GM18517 (cell line): ENCODE data around the gene TUBA3E.
"Not testable (repeated sequence)": the region's sequence is repeated elsewhere in the genome, so short reads cannot be mapped to it uniquely, and the experiment has no call there.

Experiments
- ATAC-seq: cut with Tn5 transposase; IDR thresholded peaks from one replicate; pipeline ENCODE4 v1.9.1; 2021; ENCODE audit warnings: mild to moderate bottlenecking, moderate library complexity; ENCODE audit not compliant: unreplicated experiment

The TUBA3E gene

DNA sequence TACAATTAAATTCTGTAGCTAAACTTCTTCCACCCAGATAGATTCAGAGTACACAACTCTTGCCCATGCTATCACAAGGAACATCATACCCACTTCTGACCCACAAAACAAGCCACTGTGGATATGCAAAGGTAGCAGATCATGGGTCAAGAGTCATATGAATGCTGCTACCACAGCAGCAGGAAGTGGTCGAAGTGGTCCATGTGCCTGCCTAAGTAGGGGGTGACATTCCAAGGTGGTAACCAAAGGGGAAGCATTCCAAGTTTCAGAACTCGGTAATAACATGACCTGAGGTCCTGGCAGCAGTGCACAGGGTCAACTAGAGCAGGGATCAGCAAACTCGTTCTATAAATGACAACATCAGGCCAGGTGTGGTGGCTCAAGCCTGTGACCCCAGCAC lies 5.8 kb downstream of the TUBA3E start:
- not testable (repeated sequence) for ATAC-seq

DNA sequence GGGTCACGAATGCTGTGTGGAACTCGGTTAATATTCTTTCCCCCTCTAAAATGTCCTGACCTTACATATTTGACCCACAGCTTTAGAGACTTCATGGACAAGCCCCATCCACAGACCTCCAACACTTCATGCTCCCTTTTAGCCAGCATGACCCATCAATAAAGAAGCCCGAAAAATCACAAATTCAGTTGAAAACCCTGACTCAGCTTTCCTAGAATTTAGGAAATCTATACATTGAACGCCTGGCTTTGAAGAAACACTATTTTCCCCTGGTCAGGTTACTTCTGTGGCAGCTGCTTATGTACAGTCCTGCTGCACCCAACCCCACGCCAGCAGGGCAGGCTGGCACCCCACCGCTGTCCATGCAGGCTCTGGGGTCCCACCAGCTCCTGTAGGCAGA lies 6.9 kb downstream of the TUBA3E start:
- not testable (repeated sequence) for ATAC-seq

DNA sequence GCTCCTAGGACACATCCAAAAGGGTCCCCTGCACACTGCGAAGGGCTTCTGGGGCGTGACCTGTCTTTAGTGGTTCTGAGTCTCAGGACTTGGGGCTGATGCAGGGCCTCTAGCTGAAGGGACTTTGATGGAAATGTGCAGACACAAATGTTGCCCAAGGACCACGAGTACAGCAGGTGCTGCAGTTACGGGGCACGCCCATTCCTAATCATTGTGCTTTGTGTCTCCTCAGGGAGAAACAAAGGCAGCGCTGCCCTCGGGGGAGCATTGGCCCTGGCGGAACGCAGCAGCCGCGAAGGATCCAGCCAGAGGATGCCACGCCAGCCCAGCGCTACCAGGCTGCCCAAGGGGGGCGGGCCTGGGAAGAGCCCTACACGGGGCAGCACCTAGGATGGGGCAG lies 8.0 kb downstream of the TUBA3E start:
- no peak for ATAC-seq

- not testable (repeated sequence) for ATAC-seq
Measured at GRCh38 chr2:130188958-130189357, 9.3 kb downstream of the TUBA3E start.

DNA sequence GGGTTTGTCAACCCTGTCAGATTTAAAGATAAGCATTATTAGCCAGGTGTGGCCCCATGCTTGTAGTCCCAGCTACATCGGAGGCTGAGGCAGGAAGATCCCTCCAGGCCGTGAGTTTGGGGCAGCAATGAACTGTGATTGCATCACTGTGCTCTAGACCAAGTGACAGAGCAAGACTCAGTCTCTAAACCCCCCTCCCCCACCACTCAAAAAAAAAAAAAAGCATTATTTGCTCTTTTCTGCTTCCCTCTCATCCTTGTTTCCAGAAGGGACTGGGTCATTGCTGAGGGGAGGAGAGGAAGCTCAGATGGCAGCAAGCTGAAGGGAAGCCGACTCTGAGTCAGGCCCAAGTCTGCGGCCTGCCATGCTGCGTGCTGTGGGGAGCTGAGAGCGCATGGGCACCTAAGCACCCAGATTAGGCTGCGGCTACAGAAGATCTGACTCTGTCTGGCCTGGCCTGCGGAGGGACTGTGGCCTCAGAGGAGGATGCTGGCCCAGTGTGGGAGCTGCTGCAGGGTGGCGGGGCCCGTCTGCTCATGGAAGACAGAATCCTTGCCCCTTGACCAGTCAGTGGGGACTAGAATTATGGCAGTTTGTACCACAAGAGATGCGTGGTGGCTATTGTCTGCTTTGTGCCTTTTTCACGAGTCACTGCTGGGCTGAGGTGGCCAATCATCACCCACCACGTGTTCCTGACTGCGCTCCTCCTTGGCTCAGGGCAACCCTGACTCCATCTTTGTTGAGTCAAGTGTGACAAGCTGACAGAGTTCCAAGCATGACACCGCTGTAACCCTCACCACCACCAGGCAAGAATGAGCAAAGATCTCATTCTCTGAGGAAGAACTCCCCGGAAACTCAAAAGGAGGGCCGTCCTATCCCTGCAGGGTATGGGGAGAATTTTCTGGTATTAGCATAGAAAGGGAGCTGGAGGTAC lies 10.1 kb downstream of the TUBA3E start:
- not testable (repeated sequence) for ATAC-seq

DNA sequence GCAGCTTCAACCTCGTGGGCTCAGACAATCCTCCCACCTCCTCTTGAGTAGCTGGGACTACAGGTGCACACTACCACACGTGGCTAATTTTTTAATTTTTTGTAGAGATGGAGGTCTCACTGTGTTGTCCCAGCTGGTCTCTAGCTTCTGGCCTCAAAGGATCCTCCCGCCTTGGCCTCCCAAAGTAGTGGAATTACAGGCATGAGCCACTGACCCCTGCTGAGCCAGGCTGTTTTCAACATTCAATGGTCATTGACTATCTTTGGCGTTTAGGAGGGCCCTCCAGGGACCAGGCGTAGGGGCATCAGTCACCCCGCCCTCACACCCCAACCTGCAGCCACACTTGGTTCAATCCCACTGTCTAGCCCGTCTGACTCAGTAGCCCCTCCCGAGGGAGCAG lies 11.0 kb downstream of the TUBA3E start:
- ATAC-seq = no peak

- no peak for ATAC-seq
Measured at GRCh38 chr2:130186391-130186790, 11.8 kb downstream of the TUBA3E start.

- ATAC-seq = no peak
Measured at GRCh38 chr2:130185896-130186295, 12.3 kb downstream of the TUBA3E start.

- no peak for ATAC-seq
Measured at GRCh38 chr2:130185436-130185835, 12.8 kb downstream of the TUBA3E start.

DNA sequence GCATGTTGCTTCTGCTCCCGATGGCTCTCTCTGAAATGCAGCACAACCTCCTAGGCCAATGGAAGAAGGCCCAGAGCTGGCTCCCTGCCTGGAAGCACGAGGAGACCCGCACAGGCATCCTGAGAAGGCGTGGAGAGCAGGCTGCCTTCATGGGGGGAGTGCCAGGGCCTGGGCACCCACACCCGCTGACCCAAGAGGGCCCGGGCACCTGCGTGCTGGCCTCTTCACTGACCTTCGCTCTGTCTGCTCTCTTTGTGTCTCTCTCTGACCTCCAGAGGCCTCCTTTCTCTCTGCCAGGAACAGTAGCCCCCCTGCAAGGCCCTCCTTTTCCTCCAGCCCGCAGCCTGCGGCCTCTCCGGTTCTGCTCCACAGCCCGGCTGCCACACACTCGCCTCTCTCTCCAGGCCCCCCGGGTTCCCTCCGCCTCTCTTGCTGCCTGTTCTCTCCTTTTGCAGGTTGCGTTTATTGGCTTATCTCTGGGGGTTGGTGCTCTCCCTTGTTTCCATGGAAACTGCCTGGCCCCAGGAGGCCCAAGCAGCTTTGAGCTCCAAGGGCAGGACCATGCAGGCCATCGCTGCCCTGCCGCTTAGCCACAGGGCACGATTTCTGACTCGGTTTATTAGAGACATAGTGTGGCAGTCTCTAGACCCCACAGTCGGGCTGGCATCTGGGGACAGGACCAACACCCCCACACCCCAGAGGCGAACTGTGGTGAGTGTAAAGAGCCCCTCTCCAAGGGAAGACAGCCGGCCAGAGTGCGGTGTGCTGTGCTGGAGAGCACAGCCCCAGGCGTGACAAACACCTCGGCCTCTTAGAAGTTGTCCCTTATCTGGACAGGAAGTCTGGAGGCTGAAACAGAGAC lies 14.5 kb downstream of the TUBA3E start:
- no peak for ATAC-seq

GRCh38 chr2:130182826-130183511 lies 15.3 kb downstream of the TUBA3E start:
- ATAC-seq = not testable (repeated sequence)

DNA sequence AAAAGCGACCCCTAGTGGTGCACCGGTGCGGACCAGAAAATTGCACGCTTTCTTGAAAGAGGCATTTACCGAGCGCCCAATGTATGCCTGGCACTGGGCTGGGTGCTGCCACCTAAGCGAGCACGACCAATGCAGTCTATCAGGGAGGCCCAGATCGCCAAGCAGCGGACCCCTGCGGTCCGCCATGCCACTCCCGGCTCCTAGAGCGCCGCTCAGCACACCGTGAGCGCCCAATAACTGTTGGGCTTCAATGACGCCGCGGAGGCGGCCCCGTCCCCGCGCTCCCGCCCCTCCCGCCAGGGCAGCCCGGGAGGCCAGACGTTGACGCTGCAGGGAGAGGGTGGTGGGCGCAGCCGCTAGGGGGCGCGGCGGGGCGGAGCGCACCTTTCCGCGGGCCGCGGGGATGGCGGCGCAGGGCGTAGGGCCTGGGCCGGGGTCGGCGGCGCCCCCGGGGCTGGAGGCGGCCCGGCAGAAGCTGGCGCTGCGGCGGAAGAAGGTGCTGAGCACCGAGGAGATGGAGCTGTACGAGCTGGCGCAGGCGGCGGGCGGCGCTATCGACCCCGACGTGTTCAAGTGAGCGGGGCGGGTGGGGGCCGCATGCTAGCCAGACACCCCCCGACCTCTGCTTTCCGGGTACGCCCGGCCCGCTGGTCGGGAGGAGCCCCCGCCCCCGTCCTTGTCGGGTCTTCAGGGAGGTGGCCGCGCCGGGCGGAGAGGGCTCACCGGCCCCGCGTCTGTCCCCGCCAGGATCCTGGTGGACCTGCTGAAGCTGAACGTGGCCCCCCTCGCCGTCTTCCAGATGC lies 16.2 kb downstream of the TUBA3E start, which contains the start of gene MZT2B:
TSS of gene MZT2B (plus strand) at position 383 of the 803 bp plus-strand sequence. CDS start at position 404, 21 bp downstream.
- ATAC-seq = peak; percentile 86

DNA sequence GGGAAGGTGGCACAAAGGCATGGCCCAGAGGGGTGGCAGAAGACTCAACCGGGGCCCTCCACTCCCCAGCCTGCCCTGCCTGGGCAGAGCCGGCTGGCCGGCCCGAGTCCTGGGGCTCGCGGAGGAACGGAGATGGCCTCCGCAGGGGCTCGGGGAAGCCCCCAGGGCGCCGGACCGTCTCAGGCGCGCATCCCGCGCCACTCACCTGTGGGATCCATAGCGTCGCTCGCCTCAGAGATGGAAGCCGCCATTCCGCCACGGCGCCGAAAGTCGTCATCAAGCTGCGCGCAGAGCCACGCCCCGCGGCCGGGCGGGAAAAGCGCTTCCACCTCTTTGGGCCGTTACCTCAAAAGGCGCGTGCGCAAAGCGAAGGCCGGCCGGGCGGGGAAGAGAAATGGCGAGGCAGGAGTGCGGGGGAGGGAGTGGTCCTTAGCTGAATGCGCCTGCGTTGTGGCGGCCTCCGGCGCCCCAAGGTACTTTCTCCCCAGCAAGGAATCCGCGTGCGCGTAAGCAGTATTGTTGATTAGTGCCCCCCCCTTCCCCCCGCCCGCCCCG lies 16.8 kb downstream of the TUBA3E start, which contains the start of gene SMPD4:
TSS of gene SMPD4 (minus strand) at position 278 of the 555 bp plus-strand sequence. CDS start 5,010 bp downstream, outside the sequence.
- peak; percentile 58 for ATAC-seq

DNA sequence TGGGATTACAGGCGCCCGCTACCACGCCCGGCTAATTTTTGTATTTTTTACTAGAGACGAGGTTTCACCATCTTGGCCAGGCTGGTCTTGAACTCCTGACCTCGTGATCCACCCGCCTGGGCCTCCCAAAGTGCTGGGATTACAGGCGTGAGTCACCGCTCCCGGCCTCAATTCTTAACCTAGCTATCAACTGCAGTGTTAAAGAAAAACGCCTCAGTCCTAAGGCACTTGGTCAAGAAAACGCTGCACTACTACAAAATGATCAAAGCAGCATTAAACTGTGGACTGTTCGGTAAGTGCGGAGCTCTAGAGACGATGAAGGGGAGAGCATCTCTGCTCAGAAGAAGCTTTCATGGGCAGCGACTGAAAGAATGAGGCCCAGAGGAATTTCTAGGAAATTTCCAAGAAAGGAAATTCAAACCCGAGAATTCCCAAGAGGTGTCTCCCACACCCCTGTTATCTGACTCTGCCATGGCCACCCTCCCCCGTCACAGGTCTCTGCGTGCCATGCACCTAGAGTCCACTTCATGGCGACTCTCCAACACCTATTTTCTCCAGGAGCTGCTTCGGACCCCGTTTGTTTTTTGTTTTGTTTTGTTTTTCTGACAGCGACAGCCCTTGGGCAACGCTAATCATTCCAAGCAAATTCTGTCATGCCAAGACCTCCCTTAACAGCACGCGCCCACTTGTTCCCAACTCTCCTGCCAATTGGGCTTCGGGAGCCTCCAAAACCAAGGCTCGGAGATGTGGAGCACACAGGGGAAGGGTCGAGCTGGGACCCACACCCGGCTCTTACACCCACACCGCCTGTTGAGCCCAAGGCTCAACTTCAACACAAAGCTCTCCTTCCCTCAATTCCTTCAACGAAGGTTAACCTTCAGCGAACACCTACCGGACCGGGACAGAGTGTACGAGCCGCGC lies 17.6 kb downstream of the TUBA3E start:
- ATAC-seq = not testable (repeated sequence)

GRCh38 chr2:130174866-130175265 lies 23.4 kb downstream of the TUBA3E start:
- ATAC-seq = not testable (repeated sequence)

- ATAC-seq = no peak
Measured at GRCh38 chr2:130169896-130170295, 28.3 kb downstream of the TUBA3E start.

DNA sequence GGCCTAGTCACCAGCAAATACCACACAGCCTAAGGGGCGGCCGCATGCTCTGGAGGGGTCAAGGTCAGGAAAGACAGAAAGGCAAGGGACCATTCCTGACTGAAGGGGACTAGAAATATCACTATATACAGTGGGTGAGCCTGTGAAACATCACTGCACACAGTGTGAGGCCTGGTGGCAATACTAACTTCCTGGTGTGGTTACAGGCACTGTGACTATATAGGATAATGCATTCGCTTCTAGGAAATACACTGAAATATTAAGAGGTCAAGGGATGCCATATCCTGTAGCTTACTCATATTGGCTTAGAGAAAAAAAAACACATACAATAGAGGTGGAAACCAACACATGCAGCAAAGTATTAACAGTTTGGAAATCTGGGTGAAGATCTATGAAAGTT lies 29.1 kb downstream of the TUBA3E start:
- ATAC-seq = not testable (repeated sequence)

DNA sequence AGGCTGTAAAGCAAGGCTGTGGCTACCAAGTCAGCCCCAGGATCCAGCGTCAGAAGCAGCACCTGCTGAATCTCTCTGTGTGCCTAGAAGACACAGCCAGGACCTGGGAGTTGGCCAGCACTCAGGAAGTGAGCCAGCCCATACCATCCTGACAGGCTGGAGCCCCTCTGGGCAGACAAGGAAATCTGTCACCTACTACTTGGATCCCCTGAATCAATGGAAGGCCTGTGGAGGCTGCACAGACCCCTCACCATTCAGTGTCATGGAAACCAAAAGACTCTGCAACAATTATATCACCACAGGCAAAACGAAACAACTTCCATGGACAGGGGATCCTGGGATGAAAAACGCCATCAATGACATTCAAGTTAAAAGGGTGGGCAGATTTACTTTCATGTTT lies 31.6 kb downstream of the TUBA3E start:
- not testable (repeated sequence) for ATAC-seq
